IMR-90 (cell line): ENCODE results near the gene GRB2. TPM values are rescaled to one million over a fixed set of nuclear protein-coding genes. Genes with fewer than 3 reads are reported as not detected.

Experiments
- ATAC-seq: fragments of 200-7000 bp; cut with Tn5 transposase; 2 replicates; pipeline ENCODE4 v1.9.1; 2020; ENCODE audit warnings: low read depth, mild to moderate bottlenecking, moderate library complexity
- BruUV-seq: library from RNA; stranded (reverse); fragments of 400-500 nt; replicated peaks from 2 replicates; lab custom pipeline; 2021; lab: Mats Ljungman, UMichigan
- CTCF ChIA-PET: fragments of 300-600 bp; formaldehyde crosslinking; extraction: SDS; loops from one replicate; lab custom pipeline; 2021; ENCODE audit warnings: antibody characterized with exemption; lab: Yijun Ruan, JAX
- POLR2A ChIA-PET: fragments of 300-600 bp; sonication (Branson Sonifier 250); formaldehyde crosslinking; loops from one replicate; lab custom pipeline; 2022; ENCODE audit warnings: antibody characterized with exemption; ENCODE audit not compliant: unreplicated experiment; lab: Charles Lee
- DNase-seq: peaks from one replicate; pipeline ENCODE4 v3.0.0; 2013
- H2AFZ ChIP-seq: replicated peaks from 2 replicates; pipeline ENCODE3; 2013; ENCODE audit warnings: low read length, mild to moderate bottlenecking; ENCODE audit not compliant: poor library complexity
- H2AK5ac ChIP-seq: 2 replicates; pipeline ENCODE4 v1.6.1; 2013; ENCODE audit warnings: low read depth, low read length, inconsistent platforms
- H2AK9ac ChIP-seq: replicated peaks from 2 replicates; pipeline ENCODE3; 2013; ENCODE audit warnings: mild to moderate bottlenecking, low read depth, low read length, moderate library complexity; ENCODE audit not compliant: poor library complexity
- H2BK120ac ChIP-seq: 2 replicates; pipeline ENCODE4 v1.6.1; 2013; ENCODE audit warnings: low read depth, low read length, inconsistent platforms
- H2BK15ac ChIP-seq: 3 replicates; pipeline ENCODE4 v1.6.1; 2013; ENCODE audit warnings: low read depth, low read length, inconsistent platforms
- H2BK20ac ChIP-seq: 2 replicates; pipeline ENCODE4 v1.6.1; 2013; ENCODE audit warnings: low read depth, mild to moderate bottlenecking, inconsistent platforms, low read length, moderate library complexity
- H2BK5ac ChIP-seq: 2 replicates; pipeline ENCODE4 v1.6.1; 2013; ENCODE audit warnings: mild to moderate bottlenecking, low read depth, low read length, inconsistent platforms; ENCODE audit not compliant: poor library complexity, severe bottlenecking
- H3K14ac ChIP-seq: replicated peaks from 2 replicates; pipeline ENCODE4 v1.6.1; 2013; ENCODE audit warnings: low read depth, low read length, inconsistent platforms
- H3K18ac ChIP-seq: 2 replicates; pipeline ENCODE4 v1.6.1; 2013; ENCODE audit warnings: low read depth, low read length, control low read depth
- H3K23ac ChIP-seq: 2 replicates; pipeline ENCODE4 v1.6.1; 2013; ENCODE audit warnings: low read depth, low read length, inconsistent platforms
- H3K27ac ChIP-seq: 2 replicates; pipeline ENCODE4 v1.5.1; 2013; ENCODE audit warnings: mild to moderate bottlenecking, control low read depth, low read length; ENCODE audit not compliant: insufficient read depth
- H3K27me3 ChIP-seq: 2 replicates; pipeline ENCODE4 v1.6.1; 2013; ENCODE audit warnings: low read length; ENCODE audit not compliant: control insufficient read depth, insufficient read depth
- H3K36me3 ChIP-seq: 2 replicates; pipeline ENCODE4 v1.6.1; 2013; ENCODE audit warnings: low read length, mixed read lengths; ENCODE audit not compliant: control insufficient read depth, insufficient read depth
- H3K4ac ChIP-seq: 2 replicates; pipeline ENCODE4 v1.6.1; 2013; ENCODE audit warnings: low read depth, low read length, inconsistent platforms
- H3K4me1 ChIP-seq: 2 replicates; pipeline ENCODE4 v1.6.1; 2013; ENCODE audit warnings: low read length, mixed read lengths; ENCODE audit not compliant: control insufficient read depth, insufficient read depth
- H3K4me2 ChIP-seq: 2 replicates; pipeline ENCODE4 v1.6.1; 2013; ENCODE audit warnings: low read depth, mild to moderate bottlenecking, control low read depth, low read length, moderate library complexity
- H3K4me3 ChIP-seq: 2 replicates; pipeline ENCODE4 v1.5.1; 2013; ENCODE audit warnings: low read depth, mild to moderate bottlenecking, control low read depth, low read length, moderate library complexity; ENCODE audit not compliant: insufficient read depth
- H3K56ac ChIP-seq: 2 replicates; pipeline ENCODE4 v1.6.1; 2013; ENCODE audit warnings: low read length, inconsistent platforms; ENCODE audit not compliant: insufficient read depth; ENCODE audit errors: extremely low read depth
- H3K79me1 ChIP-seq, 2 experiments: 2 replicates each; pipeline ENCODE4 v1.6.1; 2013; ENCODE audit warnings: low read length in 2 of 2, inconsistent platforms in 1 of 2, low read depth in 1 of 2
- H3K9ac ChIP-seq: 2 replicates; pipeline ENCODE4 v1.6.1; 2013; ENCODE audit warnings: low read depth, low read length, control low read depth
- H3K9me1 ChIP-seq: 2 replicates; pipeline ENCODE4 v1.6.1; 2013; ENCODE audit warnings: low read length, inconsistent platforms; ENCODE audit not compliant: insufficient read depth
- H3K9me3 ChIP-seq: 2 replicates; pipeline ENCODE4 v1.6.1; 2013; ENCODE audit warnings: low read length; ENCODE audit not compliant: control insufficient read depth, insufficient read depth
- H4K20me1 ChIP-seq: 2 replicates; pipeline ENCODE4 v1.6.1; 2013; ENCODE audit warnings: low read length, inconsistent platforms; ENCODE audit not compliant: insufficient read depth
- H4K5ac ChIP-seq: 2 replicates; pipeline ENCODE4 v1.6.1; 2013; ENCODE audit warnings: mild to moderate bottlenecking, low read depth, low read length, control low read depth
- H4K8ac ChIP-seq, 2 experiments: 2 replicates each; pipeline ENCODE4 v1.6.1; 2013; ENCODE audit warnings: low read depth in 2 of 2, low read length in 2 of 2, control low read depth in 1 of 2, inconsistent platforms in 1 of 2
- H4K91ac ChIP-seq: 2 replicates; pipeline ENCODE4 v1.6.1; 2013; ENCODE audit warnings: low read depth, low read length, inconsistent platforms; ENCODE audit not compliant: insufficient read depth
- BHLHE40 ChIP-seq: fragments of 150-350 bp; IDR thresholded peaks from 2 replicates; pipeline ENCODE4 v1.6.1; 2016; ENCODE audit warnings: mild to moderate bottlenecking, low read depth, low read length
- CEBPB ChIP-seq: IDR thresholded peaks from 2 replicates; pipeline ENCODE4 v1.6.1; 2012; ENCODE audit warnings: low read depth, low read length, improper control_type of control experiment
- CHD1 ChIP-seq: IDR thresholded peaks from 2 replicates; pipeline ENCODE4 v1.6.1; 2012; ENCODE audit warnings: low read depth, low read length, improper control_type of control experiment
- CTCF ChIP-seq: conservative IDR thresholded peaks from 2 replicates; pipeline ENCODE4 v1.5.1; 2012; ENCODE audit warnings: mild to moderate bottlenecking, low read depth, low read length, improper control_type of control experiment
- ELK1 ChIP-seq: fragments of 150-350 bp; IDR thresholded peaks from 2 replicates; pipeline ENCODE4 v1.6.1; 2016; ENCODE audit warnings: low read depth, mild to moderate bottlenecking, low read length, moderate library complexity, borderline replicate concordance
- FOS ChIP-seq: fragments of 150-350 bp; IDR thresholded peaks from 2 replicates; pipeline ENCODE4 v1.6.1; 2016; ENCODE audit warnings: low read depth, low read length
- MAFK ChIP-seq: IDR thresholded peaks from 2 replicates; pipeline ENCODE4 v1.6.1; 2012; ENCODE audit warnings: low read depth, low read length, improper control_type of control experiment
- MAZ ChIP-seq: IDR thresholded peaks from 2 replicates; pipeline ENCODE4 v1.6.1; 2012; ENCODE audit warnings: low read depth, mild to moderate bottlenecking, low read length, improper control_type of control experiment, moderate library complexity, borderline replicate concordance
- MXI1 ChIP-seq: IDR thresholded peaks from 2 replicates; pipeline ENCODE4 v1.6.1; 2012; ENCODE audit warnings: low read depth, mild to moderate bottlenecking, low read length, moderate library complexity, borderline replicate concordance
- NFE2L2 ChIP-seq: fragments of 150-350 bp; IDR thresholded peaks from 2 replicates; pipeline ENCODE4 v1.6.1; 2016; ENCODE audit warnings: low read depth, mild to moderate bottlenecking, low read length
- POLR2A ChIP-seq: IDR thresholded peaks from 2 replicates; pipeline ENCODE4 v1.6.1; 2012; ENCODE audit warnings: mild to moderate bottlenecking, low read depth, low read length
- RAD21 ChIP-seq: IDR thresholded peaks from 2 replicates; pipeline ENCODE4 v1.6.1; 2012; ENCODE audit warnings: low read length, improper control_type of control experiment
- RCOR1 ChIP-seq: IDR thresholded peaks from 2 replicates; pipeline ENCODE4 v1.6.1; 2012; ENCODE audit warnings: mild to moderate bottlenecking, low read length, improper control_type of control experiment; ENCODE audit not compliant: insufficient replicate concordance
- RFX5 ChIP-seq: IDR thresholded peaks from 2 replicates; pipeline ENCODE4 v1.8.0; 2012; ENCODE audit warnings: low read depth, mild to moderate bottlenecking, low read length, moderate library complexity
- SMC3 ChIP-seq: fragments of 150-350 bp; IDR thresholded peaks from 2 replicates; pipeline ENCODE4 v1.6.1; 2016; ENCODE audit warnings: low read depth, mild to moderate bottlenecking, antibody characterized with exemption, low read length, moderate library complexity
- USF2 ChIP-seq: fragments of 150-350 bp; IDR thresholded peaks from 2 replicates; pipeline ENCODE4 v1.6.1; 2017; ENCODE audit warnings: mild to moderate bottlenecking, antibody characterized with exemption, low read length, low read depth
- WGBS, 2 experiments: methylation state at CpG; one replicate each; pipeline versions ENCODE4 v1.1.5 to v1.1.7; 2013; ENCODE audit warnings: missing lambda C conversion rate in 2 of 2; ENCODE audit not compliant: insufficient read length in 1 of 2; ENCODE audit errors: extremely low coverage in 2 of 2; 5-methylcytosine and 5-hydroxymethylcytosine counted together
- dilution Hi-C: fragments of 300-500 bp; cut with HindIII; formaldehyde crosslinking; loops from one replicate; pipeline ENCODE4 v1.14.3; 2018; ENCODE audit warnings: low sequenced_read_pairs; ENCODE audit not compliant: unreplicated experiment
- in situ Hi-C: fragments of 300-500 bp; cut with MboI; formaldehyde crosslinking; loops from 3 replicates; pipeline ENCODE4 v1.14.3; 2019; ENCODE audit warnings: low sequenced_read_pairs, inconsistent platforms, mixed read lengths
- intact Hi-C: fragments of 100-400 bp; cut with micrococcal nuclease; formaldehyde crosslinking; loops from 2 replicates; pipeline ENCODE4 v1.10.0; 2022
- polyA plus RNA-seq, 3 experiments: library from polyadenylated mRNA; depleted of rRNA; stranded (reverse); fragments of >200 nt; gene quantifications; 2 replicates each; pipeline ENCODE4 v1.2.3, GENCODE V29; 2012; ENCODE audit warnings: low replicate concordance in 1 of 3
- total RNA-seq: library from RNA; depleted of rRNA; stranded (reverse); fragments of >200 nt; gene quantifications from 2 replicates; pipeline ENCODE4 v1.2.3, GENCODE V29; 2012

GRB2 gene
- total and polyA plus RNA-seq, 2 of the 4 experiments (the other 2 are of a cell fraction), result 49.3 to 62.1 TPM

GRCh38 chr17:75388476-75389030, 16.9 kb downstream of the GRB2 start:
- Histone ChIP-seq H3K56ac (no peak overlapping the region), H3K36me3 (peaks cover 10% of the 10 kb centered on the region), H3K27me3 (no peaks in the 10 kb centered on the region), H3K23ac (no peak overlapping the region), H3K4me2 (no peak overlapping the region), H4K91ac (no peak overlapping the region), H2AFZ (no peak overlapping the region), H3K4ac (no peak overlapping the region), H3K9me3 (no peaks in the 10 kb centered on the region), H2BK20ac (no peak overlapping the region), H4K8ac (no peak overlapping the region), H2BK120ac (no peak overlapping the region), H2AK9ac (no peak overlapping the region), H3K27ac (no peak overlapping the region), H3K79me1 (peaks cover 18 to 72% of the 10 kb centered on the region in 2 experiments), H3K4me1 (no peaks in the 10 kb centered on the region; the same call in 1 of the 2 replicates), H3K9me1 (peaks cover 12% of the 10 kb centered on the region), H3K4me3 (no peak overlapping the region), H2BK15ac (no peak overlapping the region), H2AK5ac (no peak overlapping the region), H2BK5ac (no peak overlapping the region), H4K20me1 (peaks cover 56% of the 10 kb centered on the region), H4K5ac (no peak overlapping the region), H3K14ac (no peak overlapping the region), H3K9ac (no peak overlapping the region), H3K18ac (no peak overlapping the region)
- dilution Hi-C loops, result no loop called here
- in situ Hi-C loops, result no loop called here
- 100% methylated on average over 1 of the region's 3 CpGs; no CpG with 5 or more reads in 1 of the 2 experiments for WGBS, 2 experiments
- POLR2A ChIA-PET, result no interaction called here
- no TSS peak for BruUV-seq
- no peak for DNase-seq
- TF ChIP-seq BHLHE40, result no peak
- no peak for TF ChIP-seq FOS
- TF ChIP-seq SMC3, result no peak
- no peak for TF ChIP-seq ELK1
- TF ChIP-seq MAFK, result no peak
- no peak for TF ChIP-seq POLR2A
- TF ChIP-seq RAD21, result no peak
- no peak for TF ChIP-seq MAZ
- no peak for TF ChIP-seq USF2
- TF ChIP-seq NFE2L2, result no peak
- no peak for TF ChIP-seq CEBPB
- no peak for TF ChIP-seq MXI1
- TF ChIP-seq CTCF, result no peak
- TF ChIP-seq RCOR1, result no peak
- no peak for TF ChIP-seq RFX5
- no peak for TF ChIP-seq CHD1
- ATAC-seq, result no peak
- intact Hi-C loops, result no loop called here
- CTCF ChIA-PET, result no interaction called here
